Endothelial cell (in vitro differentiated cells): ENCODE measurements around the gene TMEM239. TPM values are rescaled to one million over a fixed set of nuclear protein-coding genes. Genes with fewer than 3 reads are reported as not detected.
"Not testable (repeated sequence)": the region's sequence is repeated elsewhere in the genome, so short reads cannot be mapped to it uniquely, and the experiment has no call there.

ENCODE experiments used
- DNase-seq: peaks from one replicate; pipeline ENCODE4 v3.0.0; 2021; ENCODE audit warnings: low spot score
- H3K27ac Mint-ChIP-seq: one replicate; pipeline ENCODE4 v1.8.0; 2021; ENCODE audit warnings: mixed read lengths, inconsistent platforms; ENCODE audit not compliant: unreplicated experiment
- H3K27me3 Mint-ChIP-seq: one replicate; pipeline ENCODE4 v1.8.0; 2021; ENCODE audit warnings: mild to moderate bottlenecking, moderate library complexity, mixed read lengths, inconsistent platforms; ENCODE audit not compliant: unreplicated experiment
- H3K36me3 Mint-ChIP-seq: one replicate; pipeline ENCODE4 v1.8.0; 2021; ENCODE audit warnings: mild to moderate bottlenecking, low read depth, mixed read lengths, inconsistent platforms; ENCODE audit not compliant: unreplicated experiment
- H3K4me1 Mint-ChIP-seq: one replicate; pipeline ENCODE4 v1.8.0; 2021; ENCODE audit warnings: mild to moderate bottlenecking, mixed read lengths, inconsistent platforms; ENCODE audit not compliant: unreplicated experiment
- H3K4me3 Mint-ChIP-seq: one replicate; pipeline ENCODE4 v1.8.0; 2021; ENCODE audit warnings: mild to moderate bottlenecking, mixed read lengths, inconsistent platforms; ENCODE audit not compliant: unreplicated experiment
- H3K9me3 Mint-ChIP-seq: one replicate; pipeline ENCODE4 v1.8.0; 2021; ENCODE audit warnings: mixed read lengths, inconsistent platforms; ENCODE audit not compliant: unreplicated experiment
- CTCF ChIP-seq: fragments of 200-600 bp; sonication (generic); IDR thresholded peaks from one replicate; pipeline ENCODE4 v1.5.0; 2021; ENCODE audit warnings: antibody characterized with exemption; ENCODE audit not compliant: unreplicated experiment
- long read RNA-seq: library from polyadenylated mRNA; unstranded; transcript quantifications from one replicate; pipeline ENCODE4 v2.0.0, GENCODE V29; 2020; ENCODE audit not compliant: unreplicated experiment
- total RNA-seq: library from RNA; stranded (reverse); fragmentation: NEBNext Ultra II Directional; extraction: Animal tissue kit (Norgen Biotek cat#: 25700); gene quantifications from one replicate; pipeline ENCODE4 v1.2.1, GENCODE V29; 2021; ENCODE audit not compliant: unreplicated experiment

The TMEM239 gene
- total RNA-seq: not detected
- long read RNA-seq: 0 reads

GRCh38 chr20:2816030-2816582 lies at the start of gene TMEM239:
TMEM239 (plus strand) TSS chr20:2816364; CDS start chr20:2816555, 191 bp downstream.
- H3K27me3 Mint-ChIP-seq: peaks cover 21% of the 10 kb centered on the region
- DNase-seq: no peak
- H3K36me3 Mint-ChIP-seq: peaks cover 10% of the 10 kb centered on the region
- TF ChIP-seq CTCF: no peak
- H3K4me3 Mint-ChIP-seq: no peak within 1 kb of the TSS
- no peak within 1 kb of the TSS for H3K27ac Mint-ChIP-seq
- H3K4me1 Mint-ChIP-seq: peaks cover 5% of the 10 kb centered on the region
- no peaks in the 10 kb centered on the region for H3K9me3 Mint-ChIP-seq

- H3K27me3 Mint-ChIP-seq: peaks cover 5% of the 10 kb centered on the region
- no peak overlapping the region for H3K4me3 Mint-ChIP-seq
- H3K9me3 Mint-ChIP-seq: no peaks in the 10 kb centered on the region
- H3K27ac Mint-ChIP-seq: no peak overlapping the region
- H3K36me3 Mint-ChIP-seq: no peaks in the 10 kb centered on the region
- H3K4me1 Mint-ChIP-seq: no peaks in the 10 kb centered on the region
- TF ChIP-seq CTCF: no peak
- DNase-seq: no peak
Measured at GRCh38 chr20:2767768-2768631, 48.2 kb upstream of the TMEM239 start.

GRCh38 chr20:2768632-2769015 lies 47.5 kb upstream of the TMEM239 start:
- H3K4me3 Mint-ChIP-seq: no peak overlapping the region
- H3K27ac Mint-ChIP-seq: no peak overlapping the region
- H3K27me3 Mint-ChIP-seq: peaks cover 5% of the 10 kb centered on the region
- H3K36me3 Mint-ChIP-seq: no peaks in the 10 kb centered on the region
- no peaks in the 10 kb centered on the region for H3K4me1 Mint-ChIP-seq
- no peak for TF ChIP-seq CTCF
- no peaks in the 10 kb centered on the region for H3K9me3 Mint-ChIP-seq
- no peak for DNase-seq

GRCh38 chr20:2770091-2770490 lies 46.1 kb upstream of the TMEM239 start:
- H3K27ac Mint-ChIP-seq, DNase-seq, H3K36me3 Mint-ChIP-seq, H3K4me1 Mint-ChIP-seq, H3K27me3 Mint-ChIP-seq, H3K4me3 Mint-ChIP-seq, H3K9me3 Mint-ChIP-seq: not testable (repeated sequence)

GRCh38 chr20:2771631-2772080 lies 44.5 kb upstream of the TMEM239 start:
- no peak for TF ChIP-seq CTCF
- no peaks in the 10 kb centered on the region for H3K36me3 Mint-ChIP-seq
- H3K9me3 Mint-ChIP-seq: no peaks in the 10 kb centered on the region
- no peak overlapping the region for H3K27ac Mint-ChIP-seq
- H3K27me3 Mint-ChIP-seq: peaks cover 2% of the 10 kb centered on the region
- no peak for DNase-seq
- H3K4me1 Mint-ChIP-seq: no peaks in the 10 kb centered on the region
- no peak overlapping the region for H3K4me3 Mint-ChIP-seq
